Melanocyte of skin (primary cell): ENCODE measurements around the gene SEC14L6. TPM values are rescaled to one million over a fixed set of nuclear protein-coding genes. Genes with fewer than 3 reads are reported as not detected.

Experiments
- total RNA-seq, 2 donors: library from RNA; depleted of rRNA; stranded (reverse); fragments of >200 nt; gene quantifications; 2 replicates each; pipeline ENCODE4 v1.2.3, GENCODE V29; 2012

SEC14L6 gene
- under 1 TPM in 1 of 2 donors, not detected in 1; 0.34 TPM for total RNA-seq

GRCh38 chr22:30546616-30547015 lies at the start of gene SEC14L6:
TSS of gene SEC14L6 (minus strand) at chr22:30546741. CDS start at chr22:30546682, 59 bp downstream.

GRCh38 chr22:30591588-30592359 lies 45.2 kb upstream of the SEC14L6 start, which contains the start of gene PES1:
TSS of gene PES1 (minus strand) at chr22:30591910. CDS start at chr22:30591833, 77 bp downstream.

GRCh38 chr22:30574095-30574981 lies 27.8 kb upstream of the SEC14L6 start, which contains the start of gene GAL3ST1:
TSS of gene GAL3ST1 (minus strand) at chr22:30574665. CDS start at chr22:30557392, 17,273 bp downstream.

Other genes with a start within 250 kb of the SEC14L6 start
- 10 to 100 TPM; 31.0 to 31.6 TPM for gene TBC1D10A, start 219.8 kb downstream of the SEC14L6 start, total RNA-seq
- gene SF3A1, start 189.8 kb downstream of the SEC14L6 start, total RNA-seq = 10 to 100 TPM; 28.2 to 50.0 TPM
- 1 to 10 TPM; 2.3 to 3.4 TPM for gene CCDC157, start 189.7 kb downstream of the SEC14L6 start, total RNA-seq
- 1 to 10 TPM; 8.3 to 9.3 TPM for gene RNF215, start 159.3 kb downstream of the SEC14L6 start, total RNA-seq
- gene SEC14L2, start 149.7 kb downstream of the SEC14L6 start, total RNA-seq = 1 to 10 TPM; 5.2 to 6.7 TPM
- gene MTFP1, start 121.0 kb downstream of the SEC14L6 start, total RNA-seq = 10 to 100 TPM; 14.8 to 38.0 TPM
- gene SEC14L3, start 74.7 kb downstream of the SEC14L6 start, total RNA-seq = not detected
- under 1 TPM; under 0.01 to 0.33 TPM for gene SEC14L4, start 41.0 kb downstream of the SEC14L6 start, total RNA-seq
- under 1 TPM in 1 of 2 donors, not detected in 1; 0.34 TPM for gene GAL3ST1, start 27.9 kb upstream of the SEC14L6 start, total RNA-seq
- 100 to 1,000 TPM in 1 of 2 donors, 10 to 100 TPM in 1; 53.0 to 117 TPM for gene PES1, start 45.2 kb upstream of the SEC14L6 start, total RNA-seq
- 10 to 100 TPM; 17.0 to 23.4 TPM for gene TCN2, start 60.4 kb upstream of the SEC14L6 start, total RNA-seq
- gene SLC35E4, start 89.0 kb upstream of the SEC14L6 start, total RNA-seq = 1 to 10 TPM; 2.8 to 6.7 TPM
- 1 to 10 TPM; 6.2 to 10.0 TPM for gene DUSP18, start 121.1 kb upstream of the SEC14L6 start, total RNA-seq
- gene OSBP2, start 148.1 kb upstream of the SEC14L6 start, total RNA-seq = 1 to 10 TPM; 2.4 to 2.7 TPM